Measurements from ENCODE around the gene UXS1.

Gene UXS1

GRCh38 chr2:106187273-106187891, 6.7 kb downstream of the UXS1 start:
- DNase-seq, result no peak

GRCh38 chr2:106185475-106186184, 8.5 kb downstream of the UXS1 start:
- no peak for DNase-seq

- no peak for DNase-seq
These were observed 9.2 kb downstream of the UXS1 start for GRCh38 chr2:106184857-106185256.

GRCh38 chr2:106184394-106184793, 9.7 kb downstream of the UXS1 start:
- DNase-seq, result no peak

- DNase-seq, result no peak
These were observed 10.9 kb downstream of the UXS1 start for GRCh38 chr2:106183101-106183696.

- DNase-seq, result no peak
These were observed 13.0 kb downstream of the UXS1 start for GRCh38 chr2:106181064-106181463.

- DNase-seq, result no peak
These were observed 13.5 kb downstream of the UXS1 start for GRCh38 chr2:106180602-106181001.

GRCh38 chr2:106178716-106179115, 15.4 kb downstream of the UXS1 start:
- DNase-seq, result no peak

GRCh38 chr2:106177581-106177980, 16.5 kb downstream of the UXS1 start:
- DNase-seq, result no peak

- no peak for DNase-seq
These were observed 17.5 kb downstream of the UXS1 start for GRCh38 chr2:106176446-106177099.

GRCh38 chr2:106175086-106175850, 18.8 kb downstream of the UXS1 start:
- DNase-seq, result no peak

- DNase-seq, result no peak
These were observed 20.0 kb downstream of the UXS1 start for GRCh38 chr2:106174056-106174455.

GRCh38 chr2:106172649-106173048, 21.5 kb downstream of the UXS1 start:
- DNase-seq, result no peak

GRCh38 chr2:106168657-106169056, 25.4 kb downstream of the UXS1 start:
- no peak for DNase-seq

- no peak for DNase-seq
These were observed 27.0 kb downstream of the UXS1 start for GRCh38 chr2:106167067-106167466.

GRCh38 chr2:106165561-106165960, 28.5 kb downstream of the UXS1 start:
- no peak for DNase-seq

GRCh38 chr2:106165029-106165428, 29.1 kb downstream of the UXS1 start:
- no peak for DNase-seq

- no peak for DNase-seq
These were observed 30.1 kb downstream of the UXS1 start for GRCh38 chr2:106163948-106164545.

- DNase-seq, result no peak
These were observed 31.9 kb downstream of the UXS1 start for GRCh38 chr2:106161938-106162820.

- DNase-seq, result no peak
These were observed 32.8 kb downstream of the UXS1 start for GRCh38 chr2:106161341-106161740.

GRCh38 chr2:106160786-106161261, 33.3 kb downstream of the UXS1 start:
- peak in 2 of 4 experiments; percentile 28 to 42 for DNase-seq
